Spleen (tissue), 7 donors: ENCODE data around the gene RIPPLY3.
"Not testable (repeated sequence)": the region's sequence is repeated elsewhere in the genome, so short reads cannot be mapped to it uniquely, and the experiment has no call there.

ENCODE experiments used
- CTCF ChIP-seq, 11 experiments: fragments of 200-600 bp in 7 of 11; fragments of 450-650 bp in 4 of 11; sonication (generic) in 4 of 11; IDR thresholded peaks in 8 of 11; conservative IDR thresholded peaks in 3 of 11; 1 replicate in 7 of 11; 2 replicates in 4 of 11; pipeline versions ENCODE4 v1.4.0 to v1.8.0; 2016 to 2021; ENCODE audit warnings: antibody characterized with exemption in 11 of 11, inconsistent platforms in 4 of 11, mild to moderate bottlenecking in 1 of 11
- POLR2A ChIP-seq, 3 donors: fragments of 450-650 bp; IDR thresholded peaks; one replicate each; pipeline ENCODE4 v1.5.1; 2017; ENCODE audit warnings: antibody characterized with exemption in 3 of 3, mild to moderate bottlenecking in 1 of 3
- POLR2AphosphoS5 ChIP-seq, 3 donors: sonication (generic); formaldehyde crosslinking; IDR thresholded peaks; one replicate each; pipeline ENCODE4 v1.5.1; 2017; ENCODE audit warnings: antibody characterized with exemption in 3 of 3
- donor health status: DM: no; HTN: no; CAD: no; lungs with moderate emphysema.
- donor health status: DM: no; HTN: no; CAD: no.
- donor health status: DM: no; HTN: no; CAD: no.

- TF ChIP-seq POLR2AphosphoS5 (IDR thresholded peaks at IDR 0.05); POLR2A (IDR thresholded peaks at IDR 0.05); CTCF (IDR thresholded peaks at IDR 0.05 in 8 of 11, conservative IDR thresholded peaks at IDR 0.05 in 3 of 11): not testable (repeated sequence)
These were observed 3.7 kb upstream of the RIPPLY3 start for GRCh38 chr21:37002851-37003250.
